HG03175 (cell line): ENCODE results near the gene KLF3.
A peak's percentile ranks its signal among the peaks of the same experiment; 100 is the strongest.
"Not testable (repeated sequence)": the region's sequence is repeated elsewhere in the genome, so short reads cannot be mapped to it uniquely, and the experiment has no call there.

Source experiments
- ATAC-seq: cut with Tn5 transposase; IDR thresholded peaks from one replicate; pipeline ENCODE4 v1.9.1; 2021; ENCODE audit warnings: mild to moderate bottlenecking, moderate library complexity; ENCODE audit not compliant: unreplicated experiment

KLF3 gene

DNA sequence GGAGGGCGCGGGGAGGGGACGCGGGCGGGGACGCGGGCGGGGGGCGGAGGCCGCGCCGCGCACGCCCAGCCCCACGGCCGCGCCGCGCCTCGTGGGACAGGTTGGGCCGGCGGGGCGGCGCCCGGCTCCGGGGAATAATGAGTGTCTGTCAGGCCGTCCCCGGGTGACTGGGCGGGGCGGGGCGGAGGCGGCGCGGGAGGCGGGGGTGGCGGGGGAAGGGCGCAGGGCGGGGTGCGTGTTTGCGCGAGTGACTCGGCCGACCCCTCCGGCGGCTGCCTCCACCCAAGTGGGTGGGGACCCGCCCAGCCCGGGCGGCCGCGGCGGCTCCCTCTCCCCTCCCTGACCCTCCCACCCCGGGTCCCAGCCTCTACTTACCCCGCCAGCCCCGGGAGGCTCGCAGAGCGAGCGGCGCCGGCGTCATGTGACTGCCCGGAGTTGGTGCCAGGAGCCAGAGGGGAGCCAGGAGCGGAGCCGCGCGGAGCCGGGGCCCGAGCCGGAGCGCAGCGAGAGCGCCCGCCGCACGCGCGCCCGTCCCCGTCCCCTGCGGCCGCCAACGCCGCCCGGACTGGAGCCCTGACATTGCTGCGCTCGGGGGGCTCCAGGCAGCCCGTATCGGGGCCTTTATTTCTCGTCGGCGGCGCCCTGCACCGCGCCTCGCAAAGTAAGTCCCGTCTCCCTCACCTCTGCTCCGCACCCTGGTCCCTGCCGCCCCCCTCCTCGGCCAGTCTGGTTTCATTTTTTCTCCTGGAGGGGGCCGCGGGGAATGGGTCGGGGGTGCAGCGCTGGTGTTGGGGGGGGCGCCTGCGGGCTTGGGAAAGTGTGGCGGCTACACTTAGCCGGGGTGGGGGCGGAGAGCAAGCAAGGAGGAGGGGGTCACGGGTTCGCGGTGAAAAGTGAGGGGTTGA is at the start of gene KLF3:
TSS of gene KLF3 (plus strand) at position 399 of the 905 bp plus-strand sequence. CDS start 16,427 bp downstream, outside the sequence.
- peak; percentile 66 for ATAC-seq

DNA sequence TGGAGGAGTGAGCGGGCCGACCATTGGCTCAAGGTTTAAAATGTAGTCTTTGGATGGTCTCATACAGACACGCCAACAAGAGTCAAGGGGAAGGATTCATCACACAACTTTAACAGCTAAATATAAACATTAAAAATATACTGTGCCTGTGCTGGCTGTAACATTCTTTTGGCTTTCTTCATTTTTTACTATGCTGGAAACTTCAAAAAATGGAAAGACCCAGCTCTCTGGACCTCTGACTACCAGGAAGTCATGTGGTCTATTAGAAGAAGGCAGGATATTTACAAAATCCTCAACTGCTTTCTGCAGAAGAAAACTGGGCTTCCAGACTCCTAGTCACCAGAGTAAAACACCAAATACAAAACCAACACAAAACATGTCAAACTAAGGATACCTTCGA is 49.8 kb upstream of the KLF3 start:
- no peak for ATAC-seq

DNA sequence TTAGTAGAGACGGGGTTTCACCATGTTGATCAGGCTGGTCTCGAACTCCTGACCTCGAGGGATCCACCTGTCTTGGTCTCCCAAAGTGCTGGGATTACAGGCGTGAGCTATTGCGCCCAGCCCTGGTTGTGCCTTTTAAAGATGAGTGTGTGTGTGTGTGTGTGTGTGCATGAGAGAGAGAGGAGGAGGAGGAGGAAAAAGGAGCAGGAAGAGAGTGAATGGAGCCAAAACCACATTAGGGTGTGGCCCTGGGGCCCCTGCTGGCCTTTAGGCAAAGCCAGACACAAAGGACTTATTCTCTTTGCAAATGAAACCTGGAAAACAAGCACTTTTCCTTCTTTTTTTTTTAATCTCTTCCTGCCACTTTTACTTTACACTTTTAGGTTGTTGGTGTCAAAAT is 48.2 kb upstream of the KLF3 start:
- ATAC-seq: no peak

DNA sequence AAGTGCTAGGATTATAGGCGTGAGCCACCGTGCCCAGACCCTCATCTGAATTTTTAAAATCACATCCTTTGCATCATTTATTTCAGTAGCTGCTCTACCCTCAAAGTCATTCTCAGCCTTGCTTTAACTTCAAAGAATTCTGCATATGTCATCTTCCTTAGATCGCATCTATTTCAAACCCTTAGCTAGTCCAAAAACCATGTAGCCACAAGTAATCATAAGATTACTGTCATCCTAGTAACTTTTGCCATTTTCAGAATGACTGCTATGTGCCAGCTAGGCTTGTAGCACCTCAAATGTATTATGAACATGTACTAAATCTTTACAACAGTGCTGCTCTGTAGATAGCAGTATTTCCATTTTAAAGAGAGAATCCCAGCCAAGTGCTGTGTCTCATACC is 45.5 kb upstream of the KLF3 start:
- ATAC-seq: no peak

DNA sequence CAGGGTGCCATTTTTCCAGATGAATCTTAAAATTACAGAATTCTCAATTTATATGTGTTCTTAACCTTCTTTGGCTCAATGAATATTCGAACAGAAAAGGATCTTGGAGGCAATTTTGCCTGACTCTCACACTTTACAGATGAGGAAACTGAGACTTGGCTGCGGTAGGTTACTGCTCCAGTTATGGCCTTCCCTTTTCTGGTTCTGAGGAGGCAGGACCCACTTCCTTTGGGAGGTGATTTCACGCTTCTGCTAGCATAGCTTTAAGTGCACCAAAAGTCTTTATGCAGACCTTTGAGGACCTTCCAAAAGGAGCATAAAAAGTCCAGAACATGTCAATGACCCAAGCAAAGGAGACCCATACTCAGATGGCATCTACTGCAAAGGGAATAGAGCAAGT is 44.7 kb upstream of the KLF3 start:
- no peak for ATAC-seq

DNA sequence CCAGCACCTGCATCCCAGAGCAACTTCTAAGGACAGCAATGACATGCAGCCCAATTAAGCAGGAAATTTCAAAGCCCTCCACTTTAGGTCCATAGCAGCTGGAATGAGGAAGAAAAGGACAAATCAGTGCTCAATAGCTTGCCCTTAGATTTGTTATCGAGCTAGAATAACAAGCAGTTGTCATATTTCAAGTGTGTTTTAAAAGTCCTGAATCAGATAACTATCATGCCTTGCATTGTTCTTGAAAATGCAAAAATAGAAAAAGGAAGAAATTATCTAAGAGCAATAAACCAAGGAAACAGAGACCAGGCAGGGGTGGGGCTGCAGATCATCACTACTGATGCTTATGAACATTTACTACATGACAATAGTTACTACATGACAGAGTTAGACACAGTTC is 43.9 kb upstream of the KLF3 start:
- no peak for ATAC-seq

DNA sequence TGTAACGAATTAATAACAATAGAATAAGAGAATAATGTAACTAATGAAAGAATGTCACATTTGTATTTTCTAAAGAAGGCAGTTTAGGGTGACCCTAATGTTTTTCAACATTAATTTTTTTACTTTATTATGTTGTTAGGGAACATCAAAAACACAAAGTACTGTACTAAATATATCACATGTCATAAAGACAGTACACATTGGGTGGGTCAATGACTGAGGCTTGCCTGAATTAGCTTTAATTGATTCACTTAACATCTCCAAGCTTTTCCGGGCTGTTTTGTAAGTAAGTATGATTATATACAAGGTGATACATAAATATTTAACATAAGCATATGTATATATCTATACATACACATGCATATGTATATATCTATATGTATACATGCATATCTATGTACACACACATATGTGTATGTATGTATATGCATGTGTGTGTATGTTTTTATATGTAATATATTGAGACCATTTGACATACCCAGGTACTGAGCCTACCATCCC is 43.4 kb upstream of the KLF3 start:
- no peak for ATAC-seq

DNA sequence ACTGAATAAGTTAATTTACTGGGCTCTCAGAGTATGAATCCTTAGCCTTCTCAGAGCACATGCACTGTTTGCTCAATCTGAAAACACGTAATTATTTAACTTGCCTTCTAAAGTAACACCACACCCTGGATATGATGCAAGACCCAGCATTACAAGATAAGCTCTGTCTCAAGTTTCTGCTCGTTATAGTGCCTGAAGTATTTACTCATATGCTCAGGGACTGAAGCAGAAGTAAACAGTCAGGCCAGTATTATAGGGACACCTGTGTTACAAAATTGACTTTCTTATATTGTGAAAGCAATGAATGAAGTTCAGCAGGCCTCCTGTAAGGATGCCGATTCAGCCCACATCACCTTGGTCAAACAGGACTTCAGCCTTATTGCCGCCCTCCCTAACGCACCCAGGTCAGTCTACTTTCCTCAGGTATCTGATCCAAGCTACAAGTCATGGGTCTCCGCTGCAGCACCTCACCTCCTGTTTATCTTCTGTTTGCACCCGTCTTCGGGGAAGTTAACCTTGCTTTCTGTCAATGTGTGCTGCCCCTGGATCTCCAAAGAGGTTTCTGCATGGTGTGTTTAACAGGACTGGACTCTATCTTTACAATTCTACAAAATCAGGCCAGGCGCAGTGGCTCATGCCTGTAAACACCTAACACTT is 42.8 kb upstream of the KLF3 start:
- no peak for ATAC-seq

DNA sequence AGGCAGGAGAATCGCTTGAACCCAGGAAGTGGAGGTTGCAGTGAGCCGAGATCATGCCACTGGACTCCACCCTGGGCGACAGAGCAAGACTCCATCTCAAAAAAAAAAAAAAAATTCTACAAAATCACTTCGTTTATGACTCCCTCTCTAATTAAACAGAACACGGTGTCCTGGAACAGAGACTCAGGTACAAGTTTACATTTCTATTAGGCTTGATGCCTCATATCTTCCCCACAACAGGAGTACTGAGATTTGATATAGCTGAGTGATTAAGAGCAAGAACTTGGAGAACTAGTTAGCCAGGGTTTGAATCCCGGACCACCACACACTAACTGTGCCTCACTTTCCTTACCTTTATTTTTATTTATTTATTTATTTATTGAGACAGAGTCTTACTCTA is 42.2 kb upstream of the KLF3 start:
- ATAC-seq: no peak

DNA sequence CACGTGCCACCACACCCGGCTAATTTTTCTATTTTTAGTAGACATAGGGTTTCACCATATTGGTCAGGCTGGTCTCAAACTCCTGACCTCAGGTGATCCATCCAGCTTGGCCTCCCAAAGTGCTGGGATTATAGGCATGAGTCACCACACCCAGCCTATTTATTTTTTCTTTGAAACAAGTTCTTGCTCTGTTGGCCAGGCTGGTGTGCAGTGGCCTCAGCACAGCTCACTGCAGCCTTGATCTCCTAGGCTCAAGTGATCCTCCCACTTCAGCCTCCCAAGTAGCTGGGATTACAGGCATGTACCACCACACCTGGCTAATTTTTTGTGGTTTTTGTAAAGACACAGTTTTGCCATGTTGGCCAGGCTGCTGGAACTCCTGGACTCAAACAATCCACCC is 41.7 kb upstream of the KLF3 start:
- not testable (repeated sequence) for ATAC-seq

DNA sequence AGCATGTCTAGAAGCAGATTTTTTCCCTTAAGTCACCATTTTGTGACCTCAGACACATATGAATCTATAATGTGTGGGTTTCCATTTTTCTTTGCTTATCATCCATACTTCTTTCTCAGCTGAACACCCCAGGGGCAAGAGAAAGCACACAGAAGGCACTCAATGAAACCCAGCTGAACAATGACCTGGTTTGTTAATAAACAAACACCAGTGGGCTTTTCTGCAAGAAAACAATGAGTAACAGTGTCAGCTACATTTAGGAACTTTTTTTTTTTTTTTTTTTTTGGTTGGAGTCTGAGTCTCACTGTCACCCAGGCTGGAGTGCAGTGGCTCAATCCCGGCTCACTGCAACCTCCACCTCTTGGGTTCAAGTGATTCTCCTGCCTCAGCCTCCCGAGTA is 40.7 kb upstream of the KLF3 start:
- no peak for ATAC-seq

DNA sequence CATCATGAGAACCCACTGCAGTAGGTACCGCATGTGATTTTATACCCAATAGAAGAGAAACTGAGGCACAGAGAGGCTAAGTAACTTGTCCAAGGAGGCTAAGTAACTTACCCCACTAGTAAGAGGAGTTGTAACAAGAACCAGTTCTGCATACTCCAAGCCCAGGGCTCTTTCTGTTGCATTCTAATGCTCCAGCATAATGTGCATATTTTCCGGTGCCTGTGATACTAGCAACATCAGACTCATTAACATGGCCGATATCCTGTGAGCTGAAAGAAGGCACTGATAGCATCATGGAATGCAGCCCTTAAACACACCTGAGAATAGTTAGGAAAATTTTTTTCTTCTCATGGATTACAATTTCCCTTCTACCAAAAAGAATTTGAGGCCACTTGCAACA is 39.7 kb upstream of the KLF3 start:
- no peak for ATAC-seq

DNA sequence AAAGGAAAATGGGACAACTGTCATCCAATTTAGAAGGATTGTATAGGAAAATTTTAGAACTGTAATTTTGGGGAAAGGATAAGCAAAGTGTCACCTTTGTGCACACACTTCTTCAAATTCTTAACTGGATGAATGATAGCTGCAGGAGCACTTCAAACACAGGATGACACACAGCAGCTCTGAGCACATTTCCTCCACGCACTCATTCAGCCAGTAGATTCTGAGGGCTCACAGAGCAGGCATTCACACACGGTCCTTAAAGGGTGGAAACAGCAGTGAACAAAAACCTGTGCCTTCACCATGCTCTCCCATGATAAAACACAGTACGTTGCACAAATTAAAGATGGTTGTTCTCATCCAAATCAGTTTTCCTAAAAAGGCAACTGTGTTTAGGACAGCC is 38.5 kb upstream of the KLF3 start:
- ATAC-seq: no peak

DNA sequence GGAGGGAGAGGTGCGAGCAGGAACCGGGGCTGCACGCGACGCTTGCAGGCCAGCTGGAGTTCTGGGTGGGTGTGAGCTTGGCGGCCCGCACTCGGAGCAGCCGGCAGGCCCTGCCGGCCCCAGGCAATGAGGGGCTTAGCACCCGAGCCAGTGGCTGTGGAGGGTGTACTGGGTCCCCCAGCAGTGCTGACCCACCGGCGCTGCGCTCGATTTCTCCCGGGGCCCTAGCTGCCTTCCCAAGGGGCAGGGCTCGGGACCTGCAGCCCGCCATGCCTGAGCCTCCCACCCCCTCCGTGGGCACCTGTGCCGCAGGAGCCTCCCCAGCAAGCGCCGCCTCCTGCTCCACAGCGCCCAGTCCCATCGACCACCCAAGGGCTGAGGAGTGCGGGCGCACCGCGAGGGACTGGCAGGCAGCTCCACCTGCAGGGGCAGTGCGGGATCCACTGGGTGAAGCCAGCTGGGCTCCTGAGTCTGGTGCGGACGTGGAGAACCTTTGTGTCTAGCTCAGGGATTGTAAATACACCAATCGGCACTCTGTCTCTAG is 37.0 kb upstream of the KLF3 start:
- ATAC-seq: not testable (repeated sequence)

DNA sequence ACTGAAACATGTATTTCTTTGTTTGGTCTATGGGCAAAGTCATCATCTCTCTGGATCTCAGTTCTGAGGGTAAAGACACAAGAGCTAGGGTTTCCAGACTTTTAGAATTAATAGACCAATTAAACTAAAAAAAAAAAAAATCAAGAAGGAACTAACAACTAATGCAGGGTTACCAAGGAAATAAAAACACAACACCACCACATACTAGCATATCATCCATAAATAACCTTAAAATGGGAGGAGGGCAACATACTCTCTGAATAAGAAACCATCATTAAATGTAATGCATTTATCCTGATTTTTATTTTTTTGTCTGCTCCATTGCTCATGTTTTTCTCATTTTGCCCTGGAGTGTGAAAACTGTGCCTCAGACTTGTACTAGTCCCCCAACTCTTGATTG is 33.5 kb upstream of the KLF3 start:
- ATAC-seq: no peak

DNA sequence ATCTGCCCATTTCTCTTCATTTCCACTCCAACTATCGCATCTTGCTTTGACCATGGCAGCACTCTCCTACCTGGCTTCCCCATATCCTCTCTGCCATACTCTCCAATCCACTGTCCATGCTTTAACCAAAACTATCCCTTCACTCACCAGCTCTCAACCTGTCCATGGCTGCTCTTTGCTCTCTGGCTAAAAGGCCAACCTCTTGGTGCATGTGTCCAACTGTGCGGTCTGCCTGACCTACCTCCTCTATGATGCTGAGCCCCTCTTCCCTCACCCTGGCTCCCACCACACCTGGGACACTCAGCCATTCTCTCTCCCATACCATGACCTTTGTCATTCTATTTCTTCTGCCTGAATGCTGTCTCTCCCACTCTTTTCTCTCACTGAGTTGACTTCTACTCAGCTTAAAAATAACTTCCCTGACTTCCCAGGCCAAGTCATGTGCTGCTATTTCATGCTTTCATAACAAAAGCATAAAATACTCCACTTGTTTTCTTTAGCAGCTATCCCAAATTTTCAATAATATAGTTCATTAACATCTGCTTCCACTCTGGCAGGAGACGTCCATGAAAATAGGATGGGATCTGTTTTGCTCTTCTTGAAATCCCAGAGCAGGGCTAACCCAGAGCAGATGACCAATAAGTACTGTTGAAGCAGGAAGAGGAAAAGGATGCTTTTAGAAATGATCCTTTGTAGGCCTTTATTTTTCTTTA is 29.8 kb upstream of the KLF3 start:
- no peak for ATAC-seq

DNA sequence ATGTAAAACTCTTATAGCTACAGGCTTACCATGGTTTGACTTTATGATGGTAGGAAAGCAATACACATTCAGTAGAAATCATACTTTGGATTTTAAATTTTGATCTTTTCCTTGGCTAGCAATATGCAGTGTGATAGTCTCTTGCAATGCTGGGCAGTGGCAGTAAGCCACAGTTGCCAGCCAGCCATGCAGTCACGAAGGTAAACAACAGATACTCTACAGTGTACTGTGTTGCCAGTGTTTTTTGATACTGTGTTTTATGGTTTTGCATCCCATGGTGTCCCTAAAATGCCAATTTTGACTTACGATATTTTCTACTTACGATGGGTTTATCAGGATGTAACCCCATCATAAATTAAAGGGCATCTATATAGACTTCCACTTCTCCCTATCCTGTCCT is 24.8 kb upstream of the KLF3 start:
- no peak for ATAC-seq

DNA sequence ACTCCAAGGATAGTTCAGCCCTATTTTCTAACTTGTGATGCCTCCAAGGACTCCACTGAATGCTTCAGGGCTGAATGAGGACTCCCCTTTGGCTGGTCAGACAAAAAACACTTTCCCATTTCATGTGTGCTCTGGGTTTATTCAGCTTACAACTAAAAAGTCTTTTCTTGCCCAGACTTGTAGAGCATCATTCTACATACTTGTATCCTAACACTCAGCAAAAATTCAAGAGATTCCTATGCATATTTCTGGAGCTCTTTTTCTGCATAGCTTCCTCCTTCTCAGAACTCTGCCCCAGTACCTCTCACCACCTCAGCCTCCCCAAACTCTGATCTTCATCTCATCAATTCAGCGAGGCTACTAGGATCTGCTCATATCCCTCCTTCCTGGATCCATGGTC is 22.2 kb upstream of the KLF3 start:
- no peak for ATAC-seq

DNA sequence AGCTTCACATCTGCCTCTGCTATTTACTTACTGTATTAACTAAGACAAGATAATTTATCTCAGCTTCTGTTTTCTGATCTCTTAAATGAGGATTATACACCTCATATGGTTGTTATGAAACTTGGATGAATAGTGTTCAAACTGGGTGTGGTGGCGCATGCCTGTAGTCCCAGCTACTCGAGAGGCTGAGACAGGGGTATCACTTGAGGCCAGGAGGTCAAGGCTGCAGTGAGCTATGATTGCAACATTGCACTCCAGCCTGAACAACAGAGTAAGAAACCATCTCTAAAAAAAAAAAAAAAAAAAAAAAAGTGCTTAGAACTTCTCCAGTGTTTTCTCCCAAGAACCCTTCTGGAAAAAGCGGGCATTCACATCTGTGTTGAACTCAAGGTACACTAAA is 19.8 kb upstream of the KLF3 start:
- ATAC-seq: no peak

DNA sequence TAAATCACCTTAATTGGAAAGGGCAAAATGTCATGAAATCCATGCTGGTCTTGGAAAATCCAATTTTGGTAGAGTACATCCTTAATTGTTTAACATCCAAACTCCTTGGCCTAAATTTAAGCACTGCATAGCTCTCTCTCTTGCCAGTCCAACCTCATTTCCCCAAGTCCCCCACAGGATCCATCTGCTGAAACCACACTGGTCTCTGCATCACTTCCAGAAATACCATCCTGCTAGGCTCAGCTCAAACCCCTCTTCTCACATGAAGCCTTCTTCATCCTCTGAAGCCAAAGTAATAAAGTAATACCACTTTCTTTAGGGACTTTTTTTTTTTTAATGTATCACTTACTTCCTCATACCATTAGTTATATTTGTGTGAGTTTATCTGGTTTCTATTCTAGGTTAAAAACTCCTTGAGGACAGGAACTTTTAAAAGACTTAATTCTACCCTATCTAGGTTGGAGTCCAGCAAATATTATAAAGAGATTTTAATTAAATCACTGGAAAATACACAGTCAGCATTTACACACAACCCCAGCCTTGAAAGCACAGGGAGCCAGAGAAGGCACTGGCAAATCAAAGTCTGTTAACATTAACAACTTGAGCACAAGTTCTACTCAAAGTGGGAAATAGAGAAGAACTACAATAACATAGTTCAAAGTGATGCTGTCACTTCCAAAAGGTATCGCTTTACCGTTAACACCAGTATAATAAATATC is 16.7 kb upstream of the KLF3 start:
- ATAC-seq: no peak

DNA sequence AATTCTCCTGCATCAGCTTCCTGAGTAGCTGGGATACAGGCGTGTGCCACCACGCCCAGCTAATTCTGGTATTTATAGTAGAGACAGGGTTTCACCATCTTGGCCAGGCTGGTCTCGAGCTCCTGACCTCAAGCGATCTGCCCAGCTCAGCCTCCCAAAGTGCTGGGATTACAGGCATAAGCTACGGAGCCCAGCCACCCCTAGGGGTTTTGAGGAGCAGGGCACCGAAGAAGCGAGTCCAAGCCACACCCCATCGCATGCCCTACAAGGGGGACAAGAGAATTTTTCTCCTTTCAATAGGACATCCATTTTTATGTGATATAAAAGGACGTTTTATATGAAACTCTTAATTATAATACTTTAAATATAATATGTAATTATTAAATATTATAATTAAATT is 13.9 kb upstream of the KLF3 start:
- ATAC-seq: no peak
